ENCODE data around the gene MMRN1. TPM values are rescaled to one million over a fixed set of nuclear protein-coding genes. Genes with fewer than 3 reads are reported as not detected.

The MMRN1 gene
- total RNA-seq, 2 experiments from 2014 or later = 0.47 to 0.63 TPM

DNA sequence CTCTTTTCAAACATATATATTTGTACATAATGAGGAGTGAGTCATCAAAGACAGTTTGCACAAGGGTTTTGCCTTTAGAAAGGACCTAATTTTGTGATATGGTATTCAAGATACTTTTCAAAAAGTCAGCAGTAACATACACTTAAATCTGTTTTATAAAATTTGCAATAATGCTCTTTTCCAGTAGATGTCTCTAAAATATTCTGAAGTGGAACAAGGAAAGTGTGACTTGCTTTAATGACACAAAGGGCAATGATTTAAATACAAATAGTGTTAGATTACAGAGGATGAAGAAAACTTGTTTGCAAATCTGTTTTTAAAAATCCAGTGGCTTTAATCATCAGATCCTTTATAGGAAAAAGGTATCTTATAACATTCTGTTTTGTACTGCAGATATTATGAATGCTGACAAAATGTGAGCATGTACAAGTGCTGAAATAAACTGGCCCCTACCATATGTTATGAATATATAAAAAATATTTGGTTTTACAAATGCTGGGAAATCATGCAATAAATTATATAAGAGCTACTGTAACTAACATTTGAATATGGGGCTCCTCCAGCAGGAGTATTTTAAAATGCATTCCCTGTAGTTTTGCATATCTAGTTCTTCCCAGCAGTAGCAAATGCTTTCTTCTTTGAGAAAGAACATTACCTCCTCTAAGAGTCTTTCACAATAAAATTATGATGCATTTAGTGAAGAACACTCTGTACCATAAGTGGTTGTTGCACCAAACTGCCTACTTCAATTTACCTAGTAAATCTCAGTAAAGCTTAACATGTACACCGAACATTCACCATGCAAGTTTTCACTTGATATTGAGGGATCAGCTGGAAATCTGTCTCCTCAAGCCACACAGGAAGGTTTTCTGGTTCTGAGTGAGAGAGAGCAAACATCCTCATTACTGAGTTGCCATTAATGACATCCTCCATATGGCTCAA is 20.2 kb downstream of the MMRN1 start:
- Mint-ChIP-seq H3K4me3 (no peak overlapping the region), H3K36me3 (ENCODE audit: low read depth) (no peaks in the 10 kb centered on the region), H3K27ac (no peak overlapping the region), H3K9me3 (ENCODE audit: insufficient read depth) (no peaks in the 10 kb centered on the region), H3K27me3 (ENCODE audit: low read depth) (peaks cover 10% of the 10 kb centered on the region), H3K4me1 (ENCODE audit: low read depth) (no peaks in the 10 kb centered on the region)
- POLR2A ChIA-PET = no interaction called here
- CTCF ChIA-PET = interaction anchor here (1.3 kb wide), 1 partner anchor 659 kb away, joined by 3 read pairs; no protein-coding TSS in a partner anchor
- ATAC-seq (no peak), DNase-seq (no peak)

DNA sequence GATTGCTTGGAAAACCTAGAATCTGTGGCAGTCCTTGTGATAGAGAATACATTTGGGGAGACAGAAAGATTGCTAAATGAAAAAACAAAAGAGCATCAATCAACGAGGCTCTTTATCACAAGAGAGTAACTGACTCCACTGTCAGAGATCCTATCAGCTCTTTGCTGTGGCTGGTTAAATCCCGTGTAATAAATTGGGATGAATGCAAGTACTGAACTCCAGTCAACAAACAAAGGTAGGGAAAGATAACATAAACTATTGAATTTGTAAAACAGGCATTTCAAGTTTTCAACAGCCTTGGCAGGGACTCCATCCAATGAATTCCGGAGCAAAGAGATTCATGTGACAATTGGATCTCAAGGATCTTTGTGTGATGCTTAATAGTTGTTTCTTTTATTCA is 21.3 kb downstream of the MMRN1 start:
- DNase-seq (no peak), ATAC-seq (no peak)
- Mint-ChIP-seq H3K27ac (no peak overlapping the region), H3K4me1 (ENCODE audit: low read depth) (no peaks in the 10 kb centered on the region), H3K9me3 (ENCODE audit: insufficient read depth) (no peaks in the 10 kb centered on the region), H3K36me3 (ENCODE audit: low read depth) (no peaks in the 10 kb centered on the region), H3K27me3 (ENCODE audit: low read depth) (peaks cover 14% of the 10 kb centered on the region), H3K4me3 (no peak overlapping the region)
- CTCF ChIA-PET = no interaction called here
- POLR2A ChIA-PET = no interaction called here

GRCh38 chr4:89922848-89923416 is 28.3 kb downstream of the MMRN1 start:
- DNase-seq (no peak), ATAC-seq (no peak)
- Mint-ChIP-seq H3K27ac (no peak overlapping the region), H3K27me3 (ENCODE audit: low read depth) (peaks cover 8% of the 10 kb centered on the region), H3K4me3 (no peak overlapping the region), H3K9me3 (ENCODE audit: insufficient read depth) (no peaks in the 10 kb centered on the region), H3K36me3 (ENCODE audit: low read depth) (no peaks in the 10 kb centered on the region), H3K4me1 (ENCODE audit: low read depth) (no peaks in the 10 kb centered on the region)
- POLR2A ChIA-PET = no interaction called here
- CTCF ChIA-PET = no interaction called here

GRCh38 chr4:89928838-89929237 is 34.2 kb downstream of the MMRN1 start:
- no peak for DNase-seq
- Mint-ChIP-seq H3K9me3 (ENCODE audit: insufficient read depth) (no peaks in the 10 kb centered on the region), H3K27me3 (ENCODE audit: low read depth) (no peaks in the 10 kb centered on the region), H3K4me3 (no peak overlapping the region), H3K36me3 (ENCODE audit: low read depth) (no peaks in the 10 kb centered on the region), H3K4me1 (ENCODE audit: low read depth) (peaks cover 15% of the 10 kb centered on the region), H3K27ac (no peak overlapping the region)
- ATAC-seq = no peak
- CTCF ChIA-PET = no interaction called here
- POLR2A ChIA-PET = no interaction called here

GRCh38 chr4:89929425-89930159 is 34.9 kb downstream of the MMRN1 start:
- ATAC-seq (peak; percentile 93), DNase-seq (peak; percentile 43)
- no peaks in the 10 kb centered on the region for H3K27me3 Mint-ChIP-seq (ENCODE audit: low read depth)
- H3K9me3 Mint-ChIP-seq (ENCODE audit: insufficient read depth) = no peaks in the 10 kb centered on the region
- peak overlapping the region; percentile 54 for H3K27ac Mint-ChIP-seq
- peaks cover 15% of the 10 kb centered on the region for H3K4me1 Mint-ChIP-seq (ENCODE audit: low read depth)
- CTCF ChIA-PET = no interaction called here
- POLR2A ChIA-PET = no interaction called here
- no peaks in the 10 kb centered on the region for H3K36me3 Mint-ChIP-seq (ENCODE audit: low read depth)
- H3K4me3 Mint-ChIP-seq = peak overlapping the region; percentile 60

DNA sequence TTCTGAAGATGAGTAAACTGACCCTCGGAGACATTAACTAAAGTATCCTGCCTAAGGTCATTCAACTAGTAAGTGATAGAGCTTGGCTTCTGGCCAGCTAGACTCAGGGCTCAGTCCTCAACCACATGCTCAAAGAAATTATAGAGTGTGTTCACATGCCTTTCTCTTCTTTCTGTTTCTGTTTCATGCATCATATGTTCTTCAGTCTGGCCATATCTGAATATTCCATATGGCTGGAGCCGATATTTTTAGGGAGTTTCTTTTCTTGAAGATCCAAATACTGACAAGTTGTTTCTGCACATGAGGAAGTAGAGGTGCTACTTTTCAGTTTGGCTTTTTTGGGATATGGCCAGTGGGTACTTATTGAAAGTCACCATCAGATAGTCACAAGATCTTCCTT is 44.9 kb downstream of the MMRN1 start:
- Mint-ChIP-seq H3K27ac (no peak overlapping the region), H3K4me1 (ENCODE audit: low read depth) (no peaks in the 10 kb centered on the region), H3K36me3 (ENCODE audit: low read depth) (no peaks in the 10 kb centered on the region), H3K27me3 (ENCODE audit: low read depth) (peaks cover 6% of the 10 kb centered on the region), H3K4me3 (no peak overlapping the region), H3K9me3 (ENCODE audit: insufficient read depth) (no peaks in the 10 kb centered on the region)
- POLR2A ChIA-PET = no interaction called here
- DNase-seq (no peak), ATAC-seq (no peak)
- CTCF ChIA-PET = no interaction called here

- no peaks in the 10 kb centered on the region for H3K9me3 Mint-ChIP-seq (ENCODE audit: insufficient read depth)
- ATAC-seq (no peak), DNase-seq (no peak)
- H3K4me1 Mint-ChIP-seq (ENCODE audit: low read depth) = no peaks in the 10 kb centered on the region
- ChIA-PET POLR2A (no interaction called here), CTCF (no interaction called here)
- no peak overlapping the region for H3K4me3 Mint-ChIP-seq
- peaks cover 8% of the 10 kb centered on the region for H3K27me3 Mint-ChIP-seq (ENCODE audit: low read depth)
- H3K27ac Mint-ChIP-seq = no peak overlapping the region
- no peaks in the 10 kb centered on the region for H3K36me3 Mint-ChIP-seq (ENCODE audit: low read depth)
Measured at GRCh38 chr4:89939994-89940393, 45.3 kb downstream of the MMRN1 start.

DNA sequence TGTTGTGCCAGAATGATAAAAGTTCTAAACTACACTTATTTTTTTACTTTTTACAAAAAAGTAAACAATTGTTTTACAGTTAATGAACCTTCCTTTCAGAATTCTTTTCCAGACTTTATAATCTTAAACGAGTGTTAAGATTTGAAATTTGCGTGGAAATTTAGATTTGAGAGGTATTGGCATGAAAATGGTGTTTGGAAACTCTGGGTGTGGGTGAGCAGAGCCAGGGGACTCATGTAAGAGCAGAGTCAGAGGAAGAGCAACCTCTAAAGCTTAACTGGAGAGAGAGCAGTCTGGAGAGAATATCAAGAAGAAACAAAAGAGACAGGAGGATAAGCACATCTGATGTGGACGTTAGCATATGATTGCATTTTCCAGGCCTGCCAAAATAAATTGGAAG is 48.2 kb downstream of the MMRN1 start:
- POLR2A ChIA-PET = no interaction called here

GRCh38 chr4:89949782-89950387 is 55.2 kb downstream of the MMRN1 start:
- Mint-ChIP-seq H3K27ac (no peak overlapping the region), H3K36me3 (ENCODE audit: low read depth) (no peaks in the 10 kb centered on the region), H3K4me1 (ENCODE audit: low read depth) (no peaks in the 10 kb centered on the region), H3K4me3 (no peak overlapping the region), H3K27me3 (ENCODE audit: low read depth) (peaks cover 5% of the 10 kb centered on the region), H3K9me3 (ENCODE audit: insufficient read depth) (no peaks in the 10 kb centered on the region)
- no peak for DNase-seq
- ChIA-PET CTCF (no interaction called here), POLR2A (no interaction called here)
- no peak for ATAC-seq

More for the DNA sequence above, 48.2 kb downstream of the MMRN1 start:
- DNase-seq (no peak), ATAC-seq (no peak)
- Mint-ChIP-seq H3K36me3 (ENCODE audit: low read depth) (no peaks in the 10 kb centered on the region), H3K9me3 (ENCODE audit: insufficient read depth) (no peaks in the 10 kb centered on the region), H3K4me1 (ENCODE audit: low read depth) (no peaks in the 10 kb centered on the region), H3K27ac (no peak overlapping the region), H3K4me3 (no peak overlapping the region), H3K27me3 (ENCODE audit: low read depth) (peaks cover 8% of the 10 kb centered on the region)
- CTCF ChIA-PET = no interaction called here

GRCh38 chr4:89952458-89952857 is 57.8 kb downstream of the MMRN1 start:
- ChIA-PET POLR2A (no interaction called here), CTCF (no interaction called here)
- H3K4me1 Mint-ChIP-seq (ENCODE audit: low read depth) = no peaks in the 10 kb centered on the region
- peaks cover 3% of the 10 kb centered on the region for H3K27me3 Mint-ChIP-seq (ENCODE audit: low read depth)
- no peak for DNase-seq
- no peak overlapping the region for H3K4me3 Mint-ChIP-seq
- H3K27ac Mint-ChIP-seq = no peak overlapping the region
- no peaks in the 10 kb centered on the region for H3K36me3 Mint-ChIP-seq (ENCODE audit: low read depth)
- no peaks in the 10 kb centered on the region for H3K9me3 Mint-ChIP-seq (ENCODE audit: insufficient read depth)
- ATAC-seq = no peak

GRCh38 chr4:89954906-89955695 is 60.4 kb downstream of the MMRN1 start:
- Mint-ChIP-seq H3K4me3 (no peak overlapping the region), H3K36me3 (ENCODE audit: low read depth) (no peaks in the 10 kb centered on the region), H3K27ac (no peak overlapping the region), H3K4me1 (ENCODE audit: low read depth) (no peaks in the 10 kb centered on the region), H3K9me3 (ENCODE audit: insufficient read depth) (no peaks in the 10 kb centered on the region), H3K27me3 (ENCODE audit: low read depth) (no peaks in the 10 kb centered on the region)
- DNase-seq (no peak), ATAC-seq (no peak)
- POLR2A ChIA-PET = no interaction called here
- CTCF ChIA-PET = no interaction called here

Measured in activated CD8-positive, alpha-beta T cell treated with anti-CD3 and anti-CD28 coated beads, Interleukin-2, amount 10 ng/mL, durations not matched to agents 7 days and 5 days (primary cell).